GDM1 (cell line): ENCODE data around the gene PITPNC1.

ENCODE experiments used
- DNase-seq: peaks from one replicate; lab custom pipeline; 2025; lab: John Stamatoyannopoulos, UW

PITPNC1 gene

GRCh38 chr17:67434061-67434525 is 57.0 kb downstream of the PITPNC1 start:
- no peak for DNase-seq

GRCh38 chr17:67435122-67435521 is 58.0 kb downstream of the PITPNC1 start:
- DNase-seq, result no peak

GRCh38 chr17:67435786-67436185 is 58.7 kb downstream of the PITPNC1 start:
- no peak for DNase-seq

- DNase-seq, result no peak
Measured at GRCh38 chr17:67436233-67436632, 59.2 kb downstream of the PITPNC1 start.

GRCh38 chr17:67438667-67439066 is 61.6 kb downstream of the PITPNC1 start:
- no peak for DNase-seq

GRCh38 chr17:67439269-67439668 is 62.2 kb downstream of the PITPNC1 start:
- DNase-seq, result no peak

- DNase-seq, result no peak
Measured at GRCh38 chr17:67440277-67441051, 63.4 kb downstream of the PITPNC1 start.

GRCh38 chr17:67441052-67441895 is 64.2 kb downstream of the PITPNC1 start:
- no peak for DNase-seq

- DNase-seq, result no peak
Measured at GRCh38 chr17:67441896-67442219, 64.8 kb downstream of the PITPNC1 start.

- DNase-seq, result no peak
Measured at GRCh38 chr17:67442787-67443624, 65.9 kb downstream of the PITPNC1 start.

GRCh38 chr17:67443931-67444595 is 67.0 kb downstream of the PITPNC1 start:
- DNase-seq, result no peak

GRCh38 chr17:67448449-67448848 is 71.4 kb downstream of the PITPNC1 start:
- no peak for DNase-seq

- DNase-seq, result no peak
Measured at GRCh38 chr17:67449065-67449464, 72.0 kb downstream of the PITPNC1 start.

- DNase-seq, result no peak
Measured at GRCh38 chr17:67449845-67450755, 73.0 kb downstream of the PITPNC1 start.

GRCh38 chr17:67452681-67453554 is 75.8 kb downstream of the PITPNC1 start:
- DNase-seq, result no peak

- no peak for DNase-seq
Measured at GRCh38 chr17:67456103-67456502, 79.0 kb downstream of the PITPNC1 start.

- no peak for DNase-seq
Measured at GRCh38 chr17:67456889-67457288, 79.8 kb downstream of the PITPNC1 start.

- no peak for DNase-seq
Measured at GRCh38 chr17:67458203-67458602, 81.1 kb downstream of the PITPNC1 start.

GRCh38 chr17:67459985-67460384 is 82.9 kb downstream of the PITPNC1 start:
- DNase-seq, result no peak
